Mesothelial cell of epicardium (in vitro differentiated cells): Measurements from ENCODE around the gene PLEKHG4. TPM values are rescaled to one million over a fixed set of nuclear protein-coding genes. Genes with fewer than 3 reads are reported as not detected.

ENCODE experiments used
- DNase-seq, 2 experiments: peaks; one replicate each; pipeline ENCODE4 v3.0.0; 2021; ENCODE audit warnings: low spot score in 2 of 2; ENCODE audit not compliant: unreplicated experiment in 2 of 2
- H3K27ac Mint-ChIP-seq: 2 replicates; pipeline ENCODE4 v1.8.0; 2021; ENCODE audit warnings: mixed read lengths
- H3K27me3 Mint-ChIP-seq: 2 replicates; pipeline ENCODE4 v1.8.0; 2021; ENCODE audit warnings: low read depth, mixed read lengths
- H3K36me3 Mint-ChIP-seq: 2 replicates; pipeline ENCODE4 v1.8.0; 2021; ENCODE audit warnings: mixed read lengths
- H3K4me1 Mint-ChIP-seq: 2 replicates; pipeline ENCODE4 v1.8.0; 2021; ENCODE audit warnings: mixed read lengths
- H3K4me3 Mint-ChIP-seq: 2 replicates; pipeline ENCODE4 v1.8.0; 2021; ENCODE audit warnings: mild to moderate bottlenecking, moderate library complexity, mixed read lengths
- H3K9me3 Mint-ChIP-seq: 2 replicates; pipeline ENCODE4 v1.8.0; 2021; ENCODE audit warnings: mixed read lengths
- CTCF ChIP-seq: fragments of 200-600 bp; sonication (generic); IDR thresholded peaks from one replicate; pipeline ENCODE4 v1.5.0; 2021; ENCODE audit warnings: antibody characterized with exemption; ENCODE audit not compliant: unreplicated experiment
- total RNA-seq: library from RNA; stranded (reverse); gene quantifications from 3 replicates; pipeline ENCODE4 v1.2.1, GENCODE V29; 2021

Gene PLEKHG4
- total RNA-seq, 1 donor from 2014 or later = 15.4 TPM

- no peak for TF ChIP-seq CTCF
- H3K27ac Mint-ChIP-seq = no peak overlapping the region
- H3K4me1 Mint-ChIP-seq = peaks cover 5% of the 10 kb centered on the region
- no peak for DNase-seq
- H3K4me3 Mint-ChIP-seq = no peak overlapping the region
- no peaks in the 10 kb centered on the region for H3K27me3 Mint-ChIP-seq
- H3K9me3 Mint-ChIP-seq = no peaks in the 10 kb centered on the region
- peaks cover 3% of the 10 kb centered on the region for H3K36me3 Mint-ChIP-seq
Observed at GRCh38 chr16:67281536-67282446, 2.5 kb downstream of the PLEKHG4 start.

DNA sequence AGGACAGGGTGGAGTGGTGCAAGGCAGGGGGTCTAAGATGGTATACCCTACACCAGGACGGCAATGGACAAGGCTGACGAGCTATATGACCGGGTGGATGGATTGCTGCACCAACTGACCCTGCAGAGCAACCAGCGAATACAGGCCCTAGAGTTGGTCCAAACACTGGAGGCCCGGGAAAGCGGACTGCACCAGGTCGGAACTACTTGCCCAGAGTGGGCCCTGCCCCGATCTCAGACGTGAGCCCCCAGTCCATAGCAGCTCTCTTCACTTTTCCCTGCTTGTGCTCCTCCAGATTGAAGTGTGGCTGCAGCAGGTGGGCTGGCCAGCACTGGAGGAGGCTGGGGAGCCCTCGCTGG, 3.1 kb downstream of the PLEKHG4 start:
- Mint-ChIP-seq H3K4me1 (peaks cover 5% of the 10 kb centered on the region), H3K9me3 (no peaks in the 10 kb centered on the region), H3K27ac (no peak overlapping the region), H3K4me3 (no peak overlapping the region), H3K36me3 (peaks cover 3% of the 10 kb centered on the region), H3K27me3 (no peaks in the 10 kb centered on the region)
- no peak for TF ChIP-seq CTCF
- no peak for DNase-seq

GRCh38 chr16:67283039-67283825, 3.9 kb downstream of the PLEKHG4 start:
- Mint-ChIP-seq H3K4me1 (peaks cover 3% of the 10 kb centered on the region), H3K9me3 (no peaks in the 10 kb centered on the region), H3K36me3 (peaks cover 3% of the 10 kb centered on the region), H3K27ac (no peak overlapping the region), H3K4me3 (no peak overlapping the region), H3K27me3 (no peaks in the 10 kb centered on the region)
- no peak for TF ChIP-seq CTCF
- DNase-seq = no peak

DNA sequence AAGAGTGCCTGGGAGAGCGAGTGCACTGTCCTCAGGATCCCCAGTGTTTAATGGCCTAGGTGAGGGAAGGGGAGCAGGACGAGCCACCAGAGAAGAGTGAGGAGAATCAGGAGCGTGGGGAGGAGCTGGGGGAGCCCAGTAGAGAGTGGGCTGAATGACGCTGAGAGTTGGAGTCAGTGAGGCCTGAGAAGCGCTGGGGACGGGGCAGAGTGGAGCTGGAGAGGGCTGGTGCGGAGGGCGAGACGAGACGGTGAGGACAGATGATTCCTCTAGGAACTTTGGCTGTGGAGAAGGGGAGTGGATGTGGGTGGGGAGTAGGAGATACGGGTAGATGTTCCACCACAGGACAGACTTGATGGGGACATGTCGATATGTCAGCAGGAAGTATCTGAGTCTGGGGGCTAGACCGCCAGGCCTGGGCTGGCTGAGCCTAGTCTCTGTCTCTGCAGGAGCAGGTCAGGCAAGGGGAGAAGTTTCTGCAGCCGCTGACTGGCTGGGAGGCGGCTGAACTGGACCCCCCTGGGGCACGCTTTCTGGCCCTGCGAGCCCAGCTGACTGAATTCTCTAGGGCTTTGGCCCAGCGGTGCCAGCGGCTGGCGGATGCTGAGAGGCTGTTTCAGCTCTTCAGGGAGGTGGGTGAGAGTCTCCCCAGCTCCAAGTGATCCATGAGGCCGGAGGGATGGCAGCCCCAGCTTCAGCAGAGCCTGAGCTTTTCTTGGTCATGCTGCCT, 4.7 kb downstream of the PLEKHG4 start:
- Mint-ChIP-seq H3K27me3 (no peaks in the 10 kb centered on the region), H3K4me1 (no peaks in the 10 kb centered on the region), H3K27ac (no peak overlapping the region), H3K9me3 (no peaks in the 10 kb centered on the region), H3K4me3 (no peak overlapping the region), H3K36me3 (peaks cover 3% of the 10 kb centered on the region)
- no peak for DNase-seq
- no peak for TF ChIP-seq CTCF

- no peak for TF ChIP-seq CTCF
- no peaks in the 10 kb centered on the region for H3K4me1 Mint-ChIP-seq
- no peaks in the 10 kb centered on the region for H3K9me3 Mint-ChIP-seq
- H3K4me3 Mint-ChIP-seq = no peak overlapping the region
- no peaks in the 10 kb centered on the region for H3K27me3 Mint-ChIP-seq
- H3K27ac Mint-ChIP-seq = no peak overlapping the region
- peaks cover 3% of the 10 kb centered on the region for H3K36me3 Mint-ChIP-seq
- DNase-seq = no peak
Observed at GRCh38 chr16:67284699-67285646, 5.6 kb downstream of the PLEKHG4 start.
